SW 1271 (cell line): ENCODE data around the gene SMOC1.
A peak's percentile ranks its signal among the peaks of the same experiment; 100 is the strongest.

Source experiments
- DNase-seq, 2 experiments: peaks; one replicate each; lab custom pipeline; 2025; lab: John Stamatoyannopoulos, UW

The SMOC1 gene

DNA sequence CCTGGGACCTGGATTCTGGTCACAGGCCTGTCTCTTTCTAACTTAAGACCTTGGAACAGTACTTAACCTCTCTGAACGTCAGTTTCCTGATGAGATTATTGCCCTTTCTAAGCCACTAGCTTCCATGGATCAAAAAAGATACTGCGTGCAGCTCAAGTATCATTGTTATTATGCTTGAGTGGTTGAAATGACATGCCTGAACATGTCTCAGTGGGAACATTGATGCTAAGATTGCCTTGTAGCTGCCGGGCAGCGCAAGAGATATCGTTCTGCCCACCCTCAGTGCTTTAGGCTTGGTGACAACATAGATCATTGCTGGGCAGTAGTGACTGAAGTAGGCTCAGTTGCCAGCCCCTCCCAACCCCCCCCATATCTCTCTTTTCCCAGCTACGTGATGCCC lies 131.9 kb downstream of the SMOC1 start:
- no peak for DNase-seq

DNA sequence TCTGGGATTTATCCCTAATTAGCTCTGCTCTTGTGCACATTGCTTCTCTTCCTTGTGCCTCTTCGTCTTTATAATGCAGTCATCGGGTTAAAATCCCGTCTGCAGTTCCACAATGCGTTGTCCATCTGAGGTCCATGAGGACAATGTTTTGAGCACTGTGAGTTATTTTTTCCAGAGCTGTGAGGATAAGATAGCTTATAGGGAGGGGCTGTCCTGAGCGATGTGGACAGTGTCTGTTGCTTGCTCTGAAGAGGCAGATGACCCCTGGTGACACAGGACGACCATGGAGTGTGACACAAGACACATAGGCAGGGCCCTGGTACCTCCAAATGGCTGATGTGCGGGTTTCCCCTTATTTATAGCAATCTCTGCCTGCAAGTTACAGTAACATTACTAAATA lies 132.5 kb downstream of the SMOC1 start:
- DNase-seq = no peak

DNA sequence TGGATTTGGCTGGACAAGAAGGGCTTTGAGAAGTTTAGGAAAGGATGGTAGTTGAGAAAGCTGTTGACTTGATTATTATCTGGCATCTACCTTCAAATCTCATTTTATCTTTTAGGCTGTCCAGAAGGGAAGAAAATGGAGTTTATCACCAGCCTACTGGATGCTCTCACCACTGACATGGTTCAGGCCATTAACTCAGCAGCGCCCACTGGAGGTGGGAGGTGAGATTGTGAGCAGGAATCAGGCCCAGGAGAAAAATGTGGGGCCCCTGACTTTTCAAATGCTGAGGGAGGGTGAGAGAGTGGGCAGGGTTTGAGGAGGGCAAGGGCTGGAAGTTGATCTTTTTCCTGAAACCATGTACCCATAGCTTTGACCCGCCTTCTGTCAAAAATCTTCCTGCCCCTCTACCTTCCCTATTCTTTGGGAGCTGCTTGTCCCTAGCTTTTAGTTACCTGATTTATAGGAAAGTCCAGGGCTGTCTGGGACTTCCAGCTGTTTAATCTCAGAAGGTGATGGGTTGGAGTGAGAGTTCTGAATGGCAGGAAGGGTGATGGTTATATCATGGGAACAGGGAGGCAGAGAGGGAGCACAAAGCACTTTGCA lies 134.2 kb downstream of the SMOC1 start:
- no peak for DNase-seq

DNA sequence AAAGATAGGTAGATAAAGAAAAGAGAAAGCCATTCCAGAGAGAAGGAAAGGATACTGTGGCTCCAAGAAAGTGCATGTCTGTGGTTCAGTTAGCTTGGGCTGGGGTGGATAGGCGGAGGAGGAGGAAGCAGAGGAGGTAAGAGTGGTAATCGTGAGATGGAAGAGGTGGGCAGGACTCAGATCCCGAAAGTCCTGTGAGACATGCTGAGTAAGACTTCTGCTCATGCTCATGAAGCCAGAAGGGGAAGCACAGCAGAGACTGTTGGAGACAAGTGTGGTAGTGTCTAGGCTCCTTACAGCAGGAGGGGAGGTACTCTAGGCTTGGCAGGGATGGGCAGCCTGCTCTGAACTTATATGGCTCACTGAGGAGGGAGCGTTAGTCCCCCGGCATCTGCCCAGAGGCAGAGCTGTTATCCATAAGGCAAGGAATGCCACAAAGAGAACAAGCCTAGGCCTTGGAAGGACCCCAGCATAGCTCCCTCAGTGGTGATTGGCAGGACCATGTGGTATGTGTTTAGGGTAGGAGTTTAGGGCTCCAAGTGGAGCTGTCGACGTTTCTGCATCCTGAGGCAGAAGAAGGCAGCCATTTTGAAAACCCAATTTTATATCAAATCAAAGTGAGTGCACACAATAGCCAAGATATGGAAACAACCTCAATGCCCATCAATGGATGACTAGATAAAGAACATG lies 135.3 kb downstream of the SMOC1 start:
- DNase-seq = no peak

DNA sequence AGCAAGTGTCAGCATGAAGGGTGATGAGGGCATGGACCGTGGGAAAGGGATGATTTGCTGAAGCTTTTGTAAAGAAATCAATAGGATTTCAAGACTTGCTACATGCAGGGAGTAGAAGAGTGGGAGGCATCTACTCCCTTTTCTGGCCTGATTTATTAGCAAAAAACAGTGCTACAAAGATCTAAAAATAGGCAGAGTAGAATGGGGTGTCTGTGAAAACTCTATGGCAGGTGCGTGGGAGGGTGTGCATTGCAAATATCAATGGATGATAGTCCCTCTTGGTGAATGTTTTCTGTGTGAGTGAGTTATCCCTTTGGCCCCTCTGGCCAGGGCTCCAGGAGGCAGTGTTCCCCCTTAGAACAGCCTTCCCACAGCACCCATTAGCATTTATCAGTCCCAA lies 139.0 kb downstream of the SMOC1 start:
- DNase-seq = no peak

DNA sequence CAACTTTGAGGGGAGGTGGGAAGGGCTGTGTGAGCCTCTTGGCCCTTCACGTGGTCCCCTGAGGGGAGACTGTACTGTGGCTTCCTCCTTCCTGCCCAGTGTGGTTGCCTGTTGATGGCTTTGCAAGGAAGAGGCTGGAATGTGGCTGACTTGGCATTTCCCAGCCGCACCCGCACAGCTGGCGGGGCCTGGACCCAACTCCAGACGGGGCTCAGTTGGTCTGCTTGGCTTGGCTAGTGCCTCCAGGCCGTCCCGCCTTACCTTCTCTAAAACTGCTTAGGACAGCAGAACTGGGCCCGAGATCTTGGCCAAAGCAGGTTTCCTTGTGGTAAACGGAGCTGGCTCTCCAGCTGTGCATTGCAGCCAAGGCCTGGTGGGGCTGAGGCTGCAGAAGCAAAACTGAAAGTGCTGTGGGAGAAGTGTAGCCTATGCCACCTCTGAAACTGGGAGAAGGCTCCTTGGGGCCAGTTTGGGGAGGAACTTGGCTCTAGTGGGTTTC lies 139.5 kb downstream of the SMOC1 start:
- DNase-seq = no peak

DNA sequence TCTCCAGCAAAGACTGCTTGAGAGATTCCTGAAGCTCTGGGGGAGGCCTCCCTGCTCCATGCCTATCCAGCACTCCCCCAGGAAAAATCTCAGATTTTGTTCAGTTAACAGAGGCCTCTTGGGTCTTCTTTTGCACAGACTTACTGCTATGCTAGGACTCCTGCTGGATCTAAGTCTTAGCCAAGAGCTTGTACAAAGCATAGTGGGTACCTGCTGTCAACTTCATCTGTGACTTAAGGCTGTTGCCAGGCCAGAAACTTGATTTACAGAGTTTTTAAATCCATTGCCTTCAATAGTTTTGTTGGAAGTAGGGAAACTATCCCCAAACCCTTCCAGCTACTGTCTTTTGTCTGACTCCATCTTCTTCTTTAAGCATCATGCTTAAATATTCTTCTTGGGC lies 140.5 kb downstream of the SMOC1 start:
- DNase-seq = no peak

DNA sequence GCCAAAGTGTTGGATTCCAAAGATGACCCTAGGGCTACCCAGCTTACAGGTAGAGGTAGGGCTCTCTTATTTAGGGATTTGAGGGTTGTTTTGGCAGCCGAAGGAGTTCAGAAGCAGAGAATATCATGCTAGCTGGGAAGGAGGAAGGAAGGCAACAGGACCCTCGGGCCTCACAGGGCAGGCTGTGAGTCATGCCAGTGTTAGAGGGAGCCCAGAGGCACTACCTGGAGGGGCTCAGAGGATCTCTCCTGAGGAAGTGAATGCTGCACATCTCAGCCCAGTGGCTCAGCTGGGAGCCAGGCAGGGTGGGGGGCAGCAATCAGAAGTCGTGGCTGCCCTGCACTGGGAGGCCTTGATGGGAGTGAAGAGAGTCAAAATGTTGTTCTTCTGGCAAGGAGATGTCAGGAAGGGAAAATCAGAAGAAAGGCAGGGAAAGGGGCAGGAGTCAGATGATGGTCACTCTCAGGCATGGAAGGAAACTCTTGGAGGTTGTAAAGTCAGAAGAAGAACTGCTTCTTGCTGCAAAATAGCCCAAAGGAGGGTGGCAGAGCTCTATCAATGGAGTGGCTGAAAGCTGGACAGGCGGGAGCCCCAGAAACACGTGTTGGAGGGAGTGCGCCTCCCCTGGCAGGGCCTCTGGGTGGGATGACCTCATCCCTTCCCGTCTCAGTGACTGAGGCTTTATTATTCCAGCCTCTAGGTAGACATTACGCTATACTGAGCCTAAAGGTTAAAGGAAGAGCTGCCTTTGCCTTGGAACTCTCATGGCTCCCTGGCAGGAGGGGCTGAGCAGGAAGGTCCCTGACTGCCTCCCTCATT lies 141.3 kb downstream of the SMOC1 start:
- DNase-seq = no peak

DNA sequence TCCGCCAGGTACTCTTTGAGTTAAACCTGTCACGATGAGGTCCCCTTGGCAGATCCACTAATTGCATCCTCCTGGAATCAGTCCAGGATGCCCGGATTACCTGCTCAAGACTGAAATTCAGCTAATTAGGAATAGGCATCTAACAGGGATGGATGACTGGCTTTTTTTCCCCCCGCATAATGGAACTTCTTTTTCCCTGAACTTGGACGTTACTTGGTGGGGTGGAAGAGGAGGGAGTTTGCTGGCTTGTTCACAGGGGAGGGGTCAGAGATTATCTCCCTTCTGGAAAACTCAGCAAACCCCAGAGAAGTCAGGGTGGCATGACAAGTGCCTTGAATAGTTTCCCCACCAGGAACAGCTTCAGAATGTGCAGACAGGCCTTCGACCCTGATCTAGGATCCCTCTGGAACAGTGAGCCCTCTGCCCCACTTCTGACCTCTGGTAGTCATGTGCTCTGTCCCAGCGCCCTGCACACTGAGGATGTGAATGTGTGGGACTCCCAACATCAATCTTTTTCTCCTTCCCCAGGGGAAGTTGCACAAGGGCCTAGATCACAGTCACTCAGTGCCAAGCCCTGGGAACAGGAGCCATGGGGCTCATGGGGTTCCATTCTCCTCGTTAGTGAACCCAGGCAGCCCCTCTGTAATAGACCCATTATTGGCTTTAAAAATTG lies 142.5 kb downstream of the SMOC1 start:
- no peak for DNase-seq

DNA sequence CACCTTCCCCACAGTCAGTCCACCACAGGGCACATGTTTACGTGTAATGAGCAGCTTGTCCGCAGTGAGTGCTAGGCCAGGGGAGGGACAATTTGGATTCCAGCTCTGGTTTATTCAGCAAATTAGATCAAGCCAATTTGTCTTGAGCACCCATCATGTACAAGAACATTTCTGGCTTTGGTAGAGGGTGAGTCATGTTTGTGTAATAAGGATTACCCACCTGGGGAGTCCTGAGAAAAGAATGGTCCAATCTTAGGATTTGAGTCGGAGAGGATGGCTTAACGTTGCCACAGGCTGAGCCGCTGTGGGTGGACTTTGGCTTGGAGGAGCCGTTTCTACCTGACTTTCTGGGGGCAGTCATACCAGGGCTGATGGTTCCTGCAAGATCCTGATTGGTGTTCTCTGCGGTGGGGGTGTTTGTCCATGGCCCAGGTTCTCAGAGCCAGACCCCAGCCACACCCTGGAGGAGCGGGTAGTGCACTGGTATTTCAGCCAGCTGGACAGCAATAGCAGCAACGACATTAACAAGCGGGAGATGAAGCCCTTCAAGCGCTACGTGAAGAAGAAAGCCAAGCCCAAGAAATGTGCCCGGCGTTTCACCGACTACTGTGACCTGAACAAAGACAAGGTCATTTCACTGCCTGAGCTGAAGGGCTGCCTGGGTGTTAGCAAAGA lies 143.7 kb downstream of the SMOC1 start:
- DNase-seq = no peak

DNA sequence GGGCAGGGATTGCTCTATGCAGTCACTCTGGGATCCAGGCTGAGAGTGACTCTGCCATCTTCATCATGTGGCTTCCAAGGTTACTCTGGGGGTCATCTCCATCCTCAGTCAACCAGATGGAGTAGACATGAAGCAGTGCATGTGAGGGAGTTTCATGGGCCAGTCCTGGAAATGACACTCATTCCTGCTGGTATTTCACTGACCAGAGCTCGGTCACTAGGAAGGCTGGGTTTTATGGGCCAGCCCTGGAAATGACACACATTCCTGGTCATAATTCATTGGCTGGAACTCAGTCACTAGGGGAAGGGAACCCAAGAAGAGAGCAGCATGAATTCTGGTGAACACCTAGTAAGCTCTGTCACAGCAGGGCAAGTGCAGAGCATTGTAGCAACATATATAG lies 144.7 kb downstream of the SMOC1 start:
- DNase-seq = no peak

DNA sequence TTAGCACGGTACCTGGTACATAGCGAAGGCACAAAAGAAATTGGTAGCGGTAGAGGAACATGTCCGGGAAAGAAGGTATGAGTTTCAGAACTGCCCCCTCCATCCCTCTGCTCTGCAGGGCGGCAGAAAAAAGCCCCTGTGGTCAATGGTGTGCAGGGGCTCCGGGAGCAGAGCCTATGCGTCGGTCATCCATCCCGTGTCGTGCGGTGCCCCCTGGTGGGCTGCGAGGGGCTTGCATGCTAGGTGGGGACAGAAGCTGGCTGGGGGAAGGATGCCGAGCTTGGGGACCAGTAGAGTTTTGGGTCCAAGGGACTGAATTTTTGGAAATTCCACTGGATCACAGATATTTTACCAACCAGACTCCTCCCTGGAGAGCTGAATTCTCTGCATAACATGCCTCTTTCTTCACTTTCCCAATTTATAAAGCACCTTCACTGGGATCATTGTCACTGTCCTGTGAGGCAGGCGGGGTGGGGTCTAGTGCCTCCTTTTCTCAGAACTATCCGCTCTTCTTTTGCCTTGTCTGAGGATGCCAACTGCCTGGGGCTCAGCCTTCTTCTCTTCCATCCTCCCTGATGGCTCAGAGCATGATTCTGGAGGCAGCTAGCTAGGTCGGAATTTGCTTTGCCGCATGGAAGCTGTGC lies 148.7 kb downstream of the SMOC1 start:
- peak in 1 of 2 experiments; percentile 18 for DNase-seq

DNA sequence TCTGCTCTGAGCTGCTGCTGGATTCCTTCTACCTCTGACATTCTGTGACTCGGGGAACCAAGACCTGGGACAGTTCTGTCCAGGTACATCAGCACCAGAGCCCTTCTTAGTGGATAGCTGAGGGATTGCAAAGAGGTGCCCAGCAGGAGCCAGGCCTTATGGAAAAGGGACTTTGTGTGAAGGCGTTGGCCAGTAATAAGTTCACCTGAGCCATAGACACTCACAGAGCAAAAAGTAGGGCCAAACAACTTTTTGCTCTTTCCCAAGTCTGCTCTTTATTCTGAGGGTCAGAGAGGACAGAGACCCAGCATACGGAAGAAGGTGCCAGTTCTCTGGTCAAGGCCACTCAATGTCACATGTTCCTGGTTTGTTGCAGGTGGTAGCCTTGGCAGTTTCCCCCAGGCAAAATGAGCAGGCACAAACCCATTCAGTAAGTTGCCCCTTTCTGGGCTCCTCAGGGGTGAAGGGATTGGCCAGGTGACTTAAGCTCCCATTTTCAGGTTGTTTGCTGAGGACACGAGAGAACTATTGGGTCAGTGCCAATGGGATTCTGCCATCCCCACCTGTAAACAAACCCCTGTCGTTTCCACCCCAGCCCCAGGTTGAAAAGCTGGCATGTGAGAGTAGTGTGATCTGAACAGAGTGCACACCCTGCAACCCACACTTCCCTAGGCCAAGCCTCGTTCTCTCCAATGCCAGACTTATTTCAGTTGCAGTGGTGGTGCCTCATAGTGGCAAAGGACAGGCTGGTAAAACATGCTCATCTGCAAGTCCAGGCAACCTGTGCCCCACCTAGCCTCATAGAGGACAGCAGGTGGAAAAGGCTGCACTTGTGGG lies 150.3 kb downstream of the SMOC1 start:
- no peak for DNase-seq

DNA sequence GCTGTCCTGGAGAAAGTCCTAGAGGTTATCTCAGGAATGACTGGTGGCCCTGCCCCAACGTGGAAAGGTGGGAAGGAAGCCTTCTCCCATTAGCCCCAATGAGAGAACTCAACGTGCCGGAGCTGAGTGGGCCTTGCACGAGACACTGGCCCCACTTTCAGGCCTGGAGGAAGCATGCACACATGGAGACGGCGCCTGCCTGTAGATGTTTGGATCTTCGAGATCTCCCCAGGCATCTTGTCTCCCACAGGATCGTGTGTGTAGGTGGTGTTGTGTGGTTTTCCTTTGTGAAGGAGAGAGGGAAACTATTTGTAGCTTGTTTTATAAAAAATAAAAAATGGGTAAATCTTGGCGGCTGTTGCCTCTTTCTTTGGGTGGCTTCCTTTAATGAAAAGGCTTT lies 152.8 kb downstream of the SMOC1 start:
- DNase-seq = no peak

DNA sequence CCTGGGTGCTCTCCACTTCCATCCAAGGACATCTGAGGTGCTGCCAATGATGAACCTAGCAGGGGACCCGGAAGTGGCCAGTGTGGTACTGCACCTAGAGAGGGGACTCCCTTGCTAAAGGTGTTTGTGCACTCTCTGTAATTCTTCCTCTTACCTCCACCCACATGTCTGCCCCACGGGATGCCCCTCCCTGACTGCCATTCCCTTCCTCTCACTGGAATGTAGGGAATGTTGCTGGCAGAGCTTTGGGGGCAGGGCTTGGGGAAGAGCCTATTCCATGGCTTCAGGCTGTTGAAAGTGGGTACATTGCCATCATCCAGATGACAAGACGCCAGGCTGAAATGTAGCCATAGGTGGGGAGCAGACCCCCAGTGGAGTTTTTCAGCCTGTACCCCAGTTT lies 153.2 kb downstream of the SMOC1 start:
- DNase-seq = no peak

DNA sequence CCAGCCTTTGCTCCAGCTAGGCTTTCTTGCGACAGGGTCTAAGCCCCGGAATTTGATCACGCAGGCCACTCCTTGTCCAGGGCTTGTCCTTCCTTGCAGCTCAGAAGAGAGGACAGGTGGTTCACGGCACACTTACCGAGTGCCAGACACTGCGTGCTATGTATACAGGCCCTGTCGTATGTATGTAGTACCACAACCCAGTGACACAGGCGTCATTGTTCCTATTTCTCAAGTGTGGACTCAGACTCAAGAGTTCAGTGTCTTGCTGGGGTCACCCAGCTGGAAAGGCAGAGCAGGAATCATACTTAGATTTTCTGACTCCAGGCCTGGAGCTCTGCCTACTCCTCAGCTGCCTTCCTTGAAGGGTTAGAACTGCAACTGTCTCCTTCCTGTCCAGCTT lies 153.9 kb downstream of the SMOC1 start:
- DNase-seq = no peak

DNA sequence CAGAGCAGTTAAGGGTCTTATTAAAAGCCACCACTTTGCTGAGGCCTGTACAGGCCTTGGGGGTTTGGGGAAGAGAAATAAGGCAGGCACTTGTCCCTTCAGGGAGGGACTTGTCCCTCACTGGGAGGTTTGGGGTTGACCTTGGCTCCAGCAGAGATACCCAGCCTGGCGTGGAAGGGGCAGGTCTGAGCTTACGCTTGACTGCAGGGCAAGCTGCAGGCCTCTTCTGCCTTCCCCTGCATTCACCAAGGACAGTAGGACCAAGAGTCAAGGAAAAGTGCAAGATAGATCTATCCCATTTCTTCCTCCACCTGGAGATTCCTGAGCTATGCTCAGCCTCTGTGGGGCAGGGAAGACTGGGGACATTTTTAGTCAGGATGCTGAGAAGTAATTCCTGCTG lies 154.3 kb downstream of the SMOC1 start:
- DNase-seq = no peak

DNA sequence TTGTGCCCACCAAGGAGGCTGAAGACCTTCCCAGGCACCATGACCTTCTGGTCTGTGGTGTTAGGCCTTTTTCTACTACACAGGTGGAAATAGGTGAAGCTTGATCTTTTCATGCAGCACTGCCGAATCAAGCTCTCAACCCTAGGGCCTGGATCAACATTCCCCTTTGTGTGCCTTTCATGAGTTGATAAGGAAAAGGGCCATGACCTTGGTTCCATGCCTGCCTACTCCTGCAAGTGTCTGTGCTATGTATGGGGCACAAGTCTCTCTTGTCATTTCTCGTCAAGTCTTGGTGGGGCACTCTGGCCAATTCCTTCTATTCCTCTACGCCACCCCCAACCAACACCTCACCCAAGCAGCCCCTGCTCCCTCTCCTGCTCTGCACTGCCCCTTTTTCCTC lies 155.0 kb downstream of the SMOC1 start:
- DNase-seq = no peak

DNA sequence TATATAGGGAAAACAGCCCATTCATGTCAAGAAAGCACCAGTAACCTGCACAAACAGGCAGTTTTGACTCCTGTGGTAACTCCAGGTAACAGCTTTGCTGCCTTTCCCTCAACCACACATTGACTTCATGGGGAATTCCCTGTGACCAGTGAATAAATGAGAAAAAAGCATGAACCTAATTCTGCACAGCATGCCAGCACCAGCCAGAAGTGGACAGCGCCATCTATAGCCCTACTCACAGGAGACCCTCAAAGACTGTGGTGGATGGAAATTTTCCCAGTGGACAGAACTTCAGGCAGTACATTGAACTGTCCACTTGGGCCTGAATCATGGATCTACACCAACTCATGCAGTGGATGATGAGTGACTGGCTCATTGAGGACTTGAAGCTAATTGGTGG lies 157.4 kb downstream of the SMOC1 start:
- no peak for DNase-seq

DNA sequence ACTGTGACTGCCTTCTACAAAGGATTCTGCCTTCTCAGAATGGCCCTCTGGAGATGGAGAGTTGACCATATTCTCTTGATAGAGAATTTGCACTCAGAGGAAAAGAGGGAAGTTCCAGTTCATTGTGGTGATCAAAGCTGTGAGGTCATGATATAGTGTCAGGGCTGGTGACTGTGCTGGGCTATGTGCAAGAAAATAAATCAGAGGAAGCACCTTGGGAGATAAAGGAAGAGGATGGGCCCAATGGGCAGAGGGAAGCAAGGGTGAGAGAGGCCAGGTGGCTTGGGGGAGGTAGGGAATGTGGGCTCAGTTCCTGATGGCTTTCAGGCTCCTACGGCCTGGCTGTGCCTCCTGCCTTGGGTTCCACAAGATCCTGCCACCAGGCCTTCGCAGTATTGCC lies 163.8 kb downstream of the SMOC1 start:
- no peak for DNase-seq

DNA sequence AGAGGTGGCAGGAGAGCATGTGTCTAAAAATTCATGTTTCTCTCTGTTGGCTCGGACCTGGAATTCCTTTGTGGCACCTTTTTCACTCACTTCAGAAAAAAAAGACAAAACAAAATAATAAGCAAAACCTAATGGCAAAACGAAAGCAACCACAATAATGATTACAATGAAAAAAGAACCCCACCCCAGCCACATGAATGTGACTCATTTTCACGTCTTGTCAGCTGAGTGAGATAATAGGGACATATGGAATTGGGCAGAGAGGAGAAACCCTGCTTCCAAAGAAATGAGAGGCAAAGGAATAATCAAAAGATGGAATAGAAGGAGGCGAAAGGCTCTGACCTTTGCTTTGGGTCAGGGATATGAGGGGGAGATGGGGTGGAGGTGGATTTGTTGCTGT lies 166.1 kb downstream of the SMOC1 start:
- DNase-seq = no peak
